ENCODE data around the gene EPM2AIP1. TPM values are rescaled to one million over a fixed set of nuclear protein-coding genes. Genes with fewer than 3 reads are reported as not detected.
"Not testable (repeated sequence)": the region's sequence is repeated elsewhere in the genome, so short reads cannot be mapped to it uniquely, and the experiment has no call there.

Gene EPM2AIP1
- total RNA-seq, 1 experiment from 2014 or later: 11.4 TPM

DNA sequence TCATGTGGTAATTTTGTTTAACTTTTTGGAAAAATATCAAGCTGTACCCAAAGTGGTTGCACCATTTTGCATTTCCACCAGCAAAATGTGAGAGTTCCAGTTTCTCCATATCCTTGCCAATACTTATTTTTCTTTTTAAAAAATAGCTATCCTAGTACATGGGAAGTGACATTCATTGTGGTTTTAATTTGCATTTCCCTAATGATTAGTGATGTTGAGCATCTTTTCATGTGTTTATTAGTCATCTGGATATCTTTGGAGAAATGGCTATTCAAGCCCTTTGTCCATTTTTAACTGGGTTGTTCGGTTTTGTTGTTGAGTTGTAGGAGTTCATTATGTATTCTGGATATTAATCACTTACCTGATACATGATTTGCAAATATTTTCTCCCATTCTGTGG is 28.6 kb downstream of the EPM2AIP1 start:
- H3K27ac Mint-ChIP-seq: no peak overlapping the region
- Histone ChIP-seq H3K18ac (ENCODE audit: insufficient read length, low read depth, low read length) (no peak overlapping the region), H3K4ac (ENCODE audit: low read depth, low read length) (no peak overlapping the region), H2AFZ (ENCODE audit: low read length) (no peak overlapping the region), H4K8ac (replicated peaks; ENCODE audit: insufficient read length, low read depth, low read length) (no peak overlapping the region), H3K4me1 (ENCODE audit: insufficient read depth, low read length) (peaks cover 5% of the 10 kb centered on the region; the same call in 1 of the 2 replicates), H3K23me2 (ENCODE audit: insufficient read length, low read depth, low read length, poor library complexity, severe bottlenecking) (no peaks in the 10 kb centered on the region), H3K79me1 (ENCODE audit: insufficient read depth, low read depth, low read length, poor library complexity, severe bottlenecking) (no peaks in the 10 kb centered on the region), H3K79me2 (ENCODE audit: insufficient read depth, low read length) (no peaks in the 10 kb centered on the region), H3K14ac (ENCODE audit: insufficient read depth, low read length) (no peak overlapping the region), H2BK120ac (ENCODE audit: low read depth, low read length, poor library complexity, severe bottlenecking) (no peak overlapping the region), H2BK20ac (ENCODE audit: low read depth, low read length, poor library complexity, severe bottlenecking) (no peak overlapping the region), H3K56ac (ENCODE audit: insufficient read length, low read depth, low read length) (no peak overlapping the region), H3K4me2 (ENCODE audit: insufficient read depth, insufficient read length, low read length) (no peak overlapping the region), H3K9me3 (ENCODE audit: control insufficient read depth, low read depth, low read length) (no peaks in the 10 kb centered on the region), H2BK5ac (ENCODE audit: insufficient read length, low read length) (no peak overlapping the region), H3K23ac (ENCODE audit: insufficient read length, low read depth, low read length) (no peak overlapping the region), H2BK15ac (ENCODE audit: low read depth, low read length) (no peak overlapping the region), H3K9ac (ENCODE audit: extremely low read depth, insufficient read length, low read length) (no peak overlapping the region), H2AK5ac (ENCODE audit: insufficient read length, low read length) (no peak overlapping the region), H3K27ac (ENCODE audit: insufficient read length, low read depth, low read length) (no peak overlapping the region), H2BK12ac (ENCODE audit: insufficient read length, low read depth, low read length) (no peak overlapping the region), H4K5ac (ENCODE audit: insufficient read length, low read depth, low read length) (no peak overlapping the region), H3K27me3 (ENCODE audit: insufficient read depth, low read length) (no peaks in the 10 kb centered on the region), H3T11ph (ENCODE audit: low read length) (no peak overlapping the region), H4K91ac (ENCODE audit: insufficient read length, low read depth, low read length) (no peak overlapping the region), H4K20me1 (ENCODE audit: control insufficient read depth, insufficient read depth, insufficient read length) (no peaks in the 10 kb centered on the region)
- H3K27me3 Mint-ChIP-seq (ENCODE audit: low read depth): no peaks in the 10 kb centered on the region
- H3K36me3 Mint-ChIP-seq (ENCODE audit: insufficient read depth in 1 of 3, low read depth in 3 of 3): no peaks in the 10 kb centered on the region
- no peak for DNase-seq
- WGBS (ENCODE audit: extremely low coverage, insufficient read length, low lambda C conversion rate): no CpG with 5 or more reads among the region's 1 CpG
- H3K4me1 Mint-ChIP-seq: peaks cover 14 to 18% of the 10 kb centered on the region in 2 experiments
- TF ChIP-seq, protein P1, sequence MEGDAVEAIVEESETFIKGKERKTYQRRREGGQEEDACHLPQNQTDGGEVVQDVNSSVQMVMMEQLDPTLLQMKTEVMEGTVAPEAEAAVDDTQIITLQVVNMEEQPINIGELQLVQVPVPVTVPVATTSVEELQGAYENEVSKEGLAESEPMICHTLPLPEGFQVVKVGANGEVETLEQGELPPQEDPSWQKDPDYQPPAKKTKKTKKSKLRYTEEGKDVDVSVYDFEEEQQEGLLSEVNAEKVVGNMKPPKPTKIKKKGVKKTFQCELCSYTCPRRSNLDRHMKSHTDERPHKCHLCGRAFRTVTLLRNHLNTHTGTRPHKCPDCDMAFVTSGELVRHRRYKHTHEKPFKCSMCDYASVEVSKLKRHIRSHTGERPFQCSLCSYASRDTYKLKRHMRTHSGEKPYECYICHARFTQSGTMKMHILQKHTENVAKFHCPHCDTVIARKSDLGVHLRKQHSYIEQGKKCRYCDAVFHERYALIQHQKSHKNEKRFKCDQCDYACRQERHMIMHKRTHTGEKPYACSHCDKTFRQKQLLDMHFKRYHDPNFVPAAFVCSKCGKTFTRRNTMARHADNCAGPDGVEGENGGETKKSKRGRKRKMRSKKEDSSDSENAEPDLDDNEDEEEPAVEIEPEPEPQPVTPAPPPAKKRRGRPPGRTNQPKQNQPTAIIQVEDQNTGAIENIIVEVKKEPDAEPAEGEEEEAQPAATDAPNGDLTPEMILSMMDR (conservative IDR thresholded peaks at IDR 0.05): no peak
- no peak overlapping the region for H3K4me3 Mint-ChIP-seq
- H3K9me3 Mint-ChIP-seq: no peaks in the 10 kb centered on the region

DNA sequence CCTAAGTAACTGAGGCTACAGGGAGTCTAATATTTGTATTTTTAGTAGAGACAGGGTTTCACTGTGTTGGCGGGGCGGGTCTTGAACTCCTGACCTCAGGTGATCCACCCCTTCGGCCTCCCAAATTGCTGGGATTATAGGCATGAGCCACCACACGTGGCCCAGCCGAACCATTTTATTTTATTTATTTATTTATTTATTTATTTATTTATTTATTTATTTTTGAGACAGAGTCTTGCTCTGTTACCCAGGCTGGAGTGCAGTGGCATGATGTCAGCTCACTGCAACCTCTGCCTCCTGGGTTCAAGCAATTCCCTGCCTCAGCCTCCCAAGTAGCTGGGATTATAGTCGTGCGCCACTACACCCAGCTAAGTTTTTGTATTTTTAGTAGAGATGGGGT is 29.9 kb downstream of the EPM2AIP1 start:
- not testable (repeated sequence) for H3K4me2 ChIP-seq (ENCODE audit: insufficient read depth, insufficient read length, low read length); H3K4ac ChIP-seq (ENCODE audit: low read depth, low read length); H3K9me3 Mint-ChIP-seq; H2BK20ac ChIP-seq (ENCODE audit: low read depth, low read length, poor library complexity, severe bottlenecking); H3K23me2 ChIP-seq (ENCODE audit: insufficient read length, low read depth, low read length, poor library complexity, severe bottlenecking); H3K9me3 ChIP-seq (ENCODE audit: control insufficient read depth, low read depth, low read length); H3K79me1 ChIP-seq (ENCODE audit: insufficient read depth, low read depth, low read length, poor library complexity, severe bottlenecking); H2BK5ac ChIP-seq (ENCODE audit: insufficient read length, low read length); H3K27ac ChIP-seq (ENCODE audit: insufficient read length, low read depth, low read length); H3K27ac Mint-ChIP-seq; H3K27me3 Mint-ChIP-seq (ENCODE audit: low read depth); H2BK15ac ChIP-seq (ENCODE audit: low read depth, low read length); DNase-seq; H4K20me1 ChIP-seq (ENCODE audit: control insufficient read depth, insufficient read depth, insufficient read length); H3K23ac ChIP-seq (ENCODE audit: insufficient read length, low read depth, low read length); H3K4me3 Mint-ChIP-seq; H2BK12ac ChIP-seq (ENCODE audit: insufficient read length, low read depth, low read length); H3K56ac ChIP-seq (ENCODE audit: insufficient read length, low read depth, low read length); H2AK5ac ChIP-seq (ENCODE audit: insufficient read length, low read length); H2BK120ac ChIP-seq (ENCODE audit: low read depth, low read length, poor library complexity, severe bottlenecking); H3K36me3 Mint-ChIP-seq (ENCODE audit: insufficient read depth in 1 of 3, low read depth in 3 of 3); H3K79me2 ChIP-seq (ENCODE audit: insufficient read depth, low read length); H3K4me1 ChIP-seq (ENCODE audit: insufficient read depth, low read length); H3K9ac ChIP-seq (ENCODE audit: extremely low read depth, insufficient read length, low read length); H3K18ac ChIP-seq (ENCODE audit: insufficient read length, low read depth, low read length); H3T11ph ChIP-seq (ENCODE audit: low read length); H2AFZ ChIP-seq (ENCODE audit: low read length); H4K8ac ChIP-seq (replicated peaks; ENCODE audit: insufficient read length, low read depth, low read length); H4K5ac ChIP-seq (ENCODE audit: insufficient read length, low read depth, low read length); H4K91ac ChIP-seq (ENCODE audit: insufficient read length, low read depth, low read length); H3K14ac ChIP-seq (ENCODE audit: insufficient read depth, low read length); H3K27me3 ChIP-seq (ENCODE audit: insufficient read depth, low read length)
- WGBS (ENCODE audit: extremely low coverage, insufficient read length, low lambda C conversion rate): no CpG with 5 or more reads among the region's 7 CpGs
- H3K4me1 Mint-ChIP-seq: peaks cover 16 to 18% of the 10 kb centered on the region in 2 experiments
